GM19395 (cell line): ENCODE data around the gene NFYA.

Source experiments
- ATAC-seq: cut with Tn5 transposase; IDR thresholded peaks from one replicate; pipeline ENCODE4 v1.9.1; 2021; ENCODE audit warnings: mild to moderate bottlenecking, moderate library complexity; ENCODE audit not compliant: unreplicated experiment

NFYA gene

DNA sequence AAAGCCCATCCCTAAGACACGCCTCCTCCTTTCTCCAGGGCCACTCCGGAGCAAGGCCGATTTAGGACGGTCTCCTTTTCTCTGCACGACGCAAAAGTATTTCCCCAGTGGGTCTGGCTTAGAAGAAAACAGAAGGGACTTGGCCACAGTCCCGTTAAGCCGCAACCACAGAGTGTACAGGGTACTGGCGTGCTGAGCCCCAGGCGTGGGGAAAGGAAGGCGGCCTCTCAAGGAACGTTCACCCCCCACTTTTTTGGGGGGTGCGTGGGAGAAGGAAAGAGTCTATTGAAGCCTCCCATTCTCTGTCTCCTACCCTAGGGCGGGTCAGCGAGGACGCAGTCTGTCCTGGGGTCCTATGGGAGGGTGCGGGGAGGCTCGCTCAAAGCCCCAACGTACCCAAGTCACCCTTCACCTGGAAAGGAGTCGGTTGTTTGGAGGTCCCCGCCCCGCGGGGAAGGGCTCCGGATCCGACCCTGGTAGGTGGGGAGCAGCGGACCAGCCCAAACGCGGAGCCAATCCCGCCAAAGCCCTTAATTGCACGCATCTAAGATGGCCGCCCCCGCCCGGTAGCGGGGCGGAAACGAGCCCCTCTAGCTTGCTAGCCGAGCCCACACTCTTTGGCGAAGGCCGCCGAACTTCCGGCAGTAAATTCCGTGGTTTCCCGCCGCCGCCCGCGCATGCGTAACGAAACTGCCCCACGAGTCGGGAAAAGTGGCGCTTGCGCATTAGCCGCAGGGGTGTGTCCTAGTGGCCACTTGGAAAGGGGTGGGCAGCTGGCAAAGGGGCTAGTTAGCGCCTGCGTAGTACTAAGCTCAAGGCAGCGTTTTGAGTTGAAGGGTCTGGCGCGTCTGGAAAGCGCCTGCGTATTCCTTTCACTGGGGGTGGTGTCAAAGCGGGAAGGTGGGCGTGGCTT, 595 bp upstream of the NFYA start, which contains the start of gene OARD1:
TSS of gene OARD1 (minus strand) at position 434 of the 913 bp plus-strand sequence. CDS start 722 bp downstream, outside the sequence.
- peak; percentile 79 for ATAC-seq

DNA sequence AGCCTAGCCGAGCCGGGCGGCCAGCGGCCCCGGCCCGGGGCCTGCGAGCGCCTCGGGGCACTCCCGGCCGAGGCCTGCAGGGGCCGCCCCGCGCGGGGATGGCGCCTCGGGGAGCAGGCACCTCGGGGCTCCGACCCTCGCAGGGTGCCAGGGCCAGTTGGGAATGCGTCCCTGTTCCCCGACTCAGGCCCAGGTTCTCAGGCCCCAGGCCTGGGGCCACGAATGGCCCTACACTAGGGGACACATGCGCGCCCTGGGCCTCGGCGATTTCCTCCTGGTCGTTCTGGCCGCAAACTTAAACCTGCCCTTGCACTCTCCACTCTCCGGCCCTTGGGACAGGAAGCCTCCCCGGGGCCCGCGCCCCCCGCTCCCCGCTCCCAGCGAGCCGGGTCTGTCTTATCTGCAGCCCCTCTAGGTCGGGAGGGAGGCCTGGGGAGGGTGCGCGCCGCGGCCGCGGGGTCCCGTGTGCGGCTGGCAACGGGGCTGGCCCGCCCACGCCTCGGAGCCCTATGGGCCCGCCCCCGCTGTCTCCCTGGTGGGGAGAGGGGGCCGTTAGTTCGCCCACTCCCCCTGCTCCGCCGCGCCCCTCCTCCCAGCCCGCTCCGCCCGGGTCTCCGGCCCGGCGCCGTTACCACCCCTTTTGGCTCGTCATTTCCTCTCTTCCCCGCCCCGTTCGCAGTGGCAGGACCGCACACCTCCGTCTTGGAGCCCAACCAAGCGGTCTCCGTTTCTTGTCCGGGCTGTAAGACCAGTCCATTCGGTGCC, 611 bp downstream of the NFYA start:
- ATAC-seq: peak; percentile 33

DNA sequence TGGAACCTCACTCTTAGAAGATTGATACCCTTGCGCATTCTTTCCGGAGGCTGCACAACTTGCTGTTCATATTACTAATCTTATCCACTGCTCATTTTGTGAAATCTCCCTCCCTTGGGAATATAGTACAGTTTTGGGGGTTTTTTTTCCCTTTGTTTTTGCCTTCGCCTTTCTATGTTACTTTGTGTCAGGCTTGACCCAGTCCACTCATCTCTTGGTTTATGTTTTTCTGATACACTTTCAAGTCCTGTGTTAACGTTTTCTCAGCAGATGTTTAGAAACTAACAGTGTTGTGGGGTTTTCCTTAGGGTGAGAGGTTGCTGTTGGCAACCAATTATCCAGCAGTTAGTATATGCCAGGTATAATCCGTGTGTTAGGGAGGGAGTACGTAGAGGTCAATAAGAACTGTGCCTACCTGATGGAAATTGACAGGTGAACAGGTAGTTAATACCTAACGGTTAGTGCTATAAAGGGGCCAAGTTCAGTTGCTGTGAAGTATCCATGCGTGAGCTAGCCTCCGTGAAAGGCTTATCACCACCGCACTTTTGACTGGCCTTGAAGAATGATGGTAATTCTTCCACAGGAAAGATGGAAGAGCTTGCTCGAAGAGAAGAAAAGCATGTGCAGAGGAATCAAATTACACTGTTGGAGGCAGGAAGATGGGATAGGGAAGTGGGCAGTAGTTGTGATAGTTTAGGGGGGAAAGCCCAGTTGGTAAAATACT, 1.4 kb downstream of the NFYA start:
- no peak for ATAC-seq

DNA sequence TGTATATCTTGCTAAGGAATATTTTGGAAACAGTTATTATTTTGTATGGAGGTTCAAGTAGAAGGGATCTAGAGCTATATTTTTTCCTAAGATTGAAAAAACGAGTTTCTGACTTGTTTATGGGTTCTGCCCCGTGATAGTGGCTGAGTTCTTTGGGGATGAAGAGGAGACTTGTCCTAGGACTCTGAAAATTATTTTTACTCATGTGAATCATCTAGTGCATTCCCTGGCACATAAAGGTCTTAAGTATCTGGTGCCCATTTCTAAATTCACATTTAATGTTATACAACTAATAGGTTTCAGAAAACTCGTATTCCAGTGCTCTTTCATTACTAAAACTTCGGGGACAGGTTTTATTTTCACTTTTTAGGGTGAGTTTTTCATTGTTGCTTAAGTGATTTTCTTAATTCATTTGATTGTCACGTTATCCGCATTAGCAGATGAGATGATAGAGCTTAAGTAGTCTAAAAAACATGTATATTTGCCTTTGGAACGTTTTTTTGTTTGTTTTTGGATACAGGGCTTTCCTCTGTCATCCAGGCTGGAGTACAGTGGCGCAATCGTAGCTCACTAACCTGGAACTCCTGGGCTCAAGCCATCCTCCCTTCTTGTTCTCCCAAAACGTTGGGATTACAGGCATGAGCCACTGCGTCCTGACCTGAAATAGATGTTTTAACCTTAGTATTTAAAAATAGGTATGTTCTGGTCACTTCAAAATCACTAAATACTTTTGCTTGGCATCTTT, 2.1 kb downstream of the NFYA start:
- ATAC-seq: no peak

DNA sequence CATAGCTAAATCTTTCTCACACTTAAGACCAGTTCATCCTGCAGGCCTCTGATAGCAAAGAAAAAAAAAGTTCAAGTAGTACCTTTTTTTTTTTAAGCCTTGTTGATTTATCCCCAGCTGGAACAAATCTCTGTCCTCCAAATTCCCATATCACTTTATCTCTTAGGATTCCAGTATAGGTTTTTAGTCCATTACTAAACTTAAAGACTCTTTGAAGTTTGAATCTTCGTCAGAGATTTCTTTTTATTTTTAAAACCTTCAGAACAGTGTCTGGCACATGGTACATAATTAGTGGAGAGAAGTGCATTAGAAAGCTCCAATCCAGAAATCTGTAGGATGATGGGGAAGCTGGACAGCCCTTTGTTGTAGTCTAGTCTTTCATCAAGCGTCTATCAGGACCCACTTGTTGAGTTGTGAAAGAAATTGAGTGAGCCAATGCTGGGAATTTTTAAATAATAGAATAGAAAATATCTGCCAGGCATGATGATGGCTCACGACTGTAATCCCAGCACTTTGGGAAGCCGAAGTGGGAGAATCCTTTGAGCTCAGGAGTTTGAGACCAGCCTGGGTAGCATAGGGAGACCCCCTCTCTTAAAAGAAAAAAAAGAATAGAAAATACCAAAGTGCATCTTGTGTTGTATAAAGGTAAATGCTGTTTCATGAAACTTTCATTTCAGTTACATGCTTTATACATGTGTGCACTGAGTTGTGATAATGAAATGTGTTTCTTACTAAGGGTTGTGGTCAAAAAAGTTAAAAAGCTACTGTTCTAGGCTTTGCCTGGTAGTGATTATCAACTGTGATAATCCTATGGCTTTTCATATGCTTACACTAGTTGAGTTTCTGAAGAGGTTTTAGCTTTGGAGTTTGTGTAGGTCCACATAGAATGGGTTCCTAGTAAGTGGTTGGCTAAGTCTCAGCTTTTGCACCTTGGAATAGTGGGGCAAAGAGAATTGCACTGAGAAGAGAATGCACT, 3.2 kb downstream of the NFYA start:
- ATAC-seq: no peak

DNA sequence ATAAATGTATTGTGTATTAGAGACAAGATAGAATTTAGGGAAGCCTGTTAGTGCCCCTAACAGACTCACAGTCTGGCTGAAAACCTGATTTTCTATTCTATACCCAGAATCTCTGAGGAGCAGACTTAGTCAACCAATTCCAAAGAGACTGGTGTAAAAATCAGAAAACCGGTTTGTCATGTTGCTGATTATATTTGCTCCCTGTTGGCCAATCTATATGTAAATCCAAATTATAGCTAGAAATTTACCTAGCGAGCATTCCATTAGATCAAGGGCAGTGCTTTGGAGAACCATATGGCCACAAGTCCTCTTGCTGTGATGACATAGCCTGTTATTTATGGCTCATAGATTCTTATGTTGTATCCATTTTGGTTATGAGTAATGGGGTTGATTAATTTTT, 4.8 kb downstream of the NFYA start:
- ATAC-seq: no peak

DNA sequence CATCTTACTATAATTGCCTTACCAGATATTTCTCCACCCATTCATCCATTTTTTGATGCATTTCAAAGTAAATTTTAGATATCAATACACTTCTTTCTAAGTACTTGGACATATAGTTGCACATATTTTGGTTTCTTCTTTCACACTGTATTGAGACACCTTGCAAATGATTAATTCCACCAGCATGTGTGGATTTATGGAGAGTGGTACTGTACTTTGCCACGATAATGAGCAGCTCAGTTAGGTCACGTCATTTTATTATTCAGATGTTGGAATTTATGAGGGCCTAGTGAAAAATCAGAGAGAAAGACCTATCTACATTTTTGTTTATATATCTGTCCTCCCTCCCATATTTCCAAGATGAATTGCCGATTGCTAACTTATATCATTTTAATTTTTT, 5.3 kb downstream of the NFYA start:
- no peak for ATAC-seq

DNA sequence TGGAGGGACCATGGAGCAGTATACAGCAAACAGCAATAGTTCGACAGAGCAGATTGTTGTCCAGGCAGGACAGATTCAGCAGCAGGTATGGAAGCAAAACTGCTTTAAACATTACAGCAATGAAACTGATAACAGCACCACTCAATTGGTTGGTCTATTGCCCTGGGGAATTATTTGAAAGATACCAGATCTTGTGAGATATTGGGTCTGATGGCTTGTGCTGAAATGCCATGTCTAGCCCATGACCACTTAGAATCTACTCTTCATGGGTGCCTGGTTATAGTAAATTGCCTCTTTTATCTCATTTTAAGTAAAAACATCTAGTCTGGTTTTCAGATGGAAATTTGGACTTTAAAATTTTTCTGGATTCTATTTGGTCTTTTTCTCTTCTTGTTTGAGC, 6.3 kb downstream of the NFYA start:
- no peak for ATAC-seq

DNA sequence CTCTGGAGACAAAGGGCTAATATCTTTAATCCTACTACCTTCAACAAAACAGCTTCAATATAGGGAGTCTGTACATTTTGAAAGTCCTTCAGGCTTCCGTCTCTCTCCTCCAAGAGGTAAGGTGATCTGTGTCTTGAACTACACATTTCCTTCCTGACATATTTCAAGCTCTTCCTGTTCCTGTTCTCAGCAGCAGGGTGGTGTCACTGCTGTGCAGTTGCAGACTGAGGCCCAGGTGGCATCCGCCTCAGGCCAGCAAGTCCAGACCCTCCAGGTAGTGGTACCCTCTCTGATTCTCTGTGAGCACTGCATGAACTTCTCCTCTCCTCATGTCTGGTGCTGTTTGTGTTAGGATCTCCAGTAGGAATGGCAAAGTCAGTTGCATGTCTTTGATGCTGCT, 7.8 kb downstream of the NFYA start:
- ATAC-seq: no peak

DNA sequence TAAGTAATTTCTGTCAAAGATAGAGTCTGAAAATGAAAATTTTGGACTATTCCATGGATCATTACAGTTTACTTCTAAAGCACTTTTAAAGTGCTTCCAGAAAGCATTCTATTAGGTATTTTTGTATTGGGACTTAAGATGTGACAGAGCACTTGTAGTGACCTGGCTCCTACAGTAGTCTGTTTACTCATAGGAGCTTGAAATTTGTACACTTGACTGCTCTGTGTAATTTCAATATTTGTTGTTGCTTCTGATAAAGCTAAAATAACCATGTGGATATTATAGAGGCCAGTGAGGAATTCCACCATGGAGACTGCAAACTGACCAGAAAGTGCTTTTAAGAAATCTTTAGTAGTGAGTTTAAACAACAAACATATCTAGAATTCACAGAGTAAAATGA, 10.3 kb downstream of the NFYA start:
- ATAC-seq: no peak

DNA sequence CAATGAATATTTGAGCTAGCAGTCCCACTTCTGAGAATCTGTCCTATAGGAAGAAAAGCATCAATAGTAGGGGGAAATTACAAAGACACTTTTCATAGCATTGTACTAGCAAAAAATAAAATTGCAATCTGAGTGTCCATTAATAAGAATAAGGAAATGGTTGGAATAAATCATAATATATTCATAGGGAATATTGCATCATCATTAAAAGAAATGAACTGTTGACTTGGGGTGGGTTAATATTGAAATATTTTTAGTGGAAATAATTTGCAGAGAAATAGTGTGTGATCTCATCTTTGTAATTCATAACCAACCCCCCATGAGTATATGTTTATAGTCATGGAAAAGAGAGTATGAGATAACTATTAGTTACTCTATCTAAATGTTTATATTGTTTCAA, 12.4 kb downstream of the NFYA start:
- no peak for ATAC-seq

DNA sequence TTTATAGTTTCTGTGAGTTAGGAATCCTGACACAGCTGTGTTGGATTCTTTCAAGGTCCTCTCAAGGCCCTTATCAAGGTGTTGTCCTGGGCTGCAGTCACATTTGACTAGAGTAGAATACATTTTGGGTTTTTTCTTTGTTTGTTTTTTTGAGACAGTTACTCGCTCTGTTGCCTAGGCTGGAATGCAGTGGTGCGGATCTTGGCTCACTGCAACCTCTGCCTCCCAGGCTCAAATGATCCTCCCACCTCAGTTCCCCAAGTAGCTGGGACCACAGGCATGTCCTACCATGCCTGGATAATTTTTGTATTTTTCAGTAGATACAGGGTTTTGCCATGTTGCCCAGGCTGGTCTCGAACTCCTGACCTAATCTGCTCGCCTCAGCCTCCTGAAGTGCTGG, 15.7 kb downstream of the NFYA start:
- ATAC-seq: no peak

DNA sequence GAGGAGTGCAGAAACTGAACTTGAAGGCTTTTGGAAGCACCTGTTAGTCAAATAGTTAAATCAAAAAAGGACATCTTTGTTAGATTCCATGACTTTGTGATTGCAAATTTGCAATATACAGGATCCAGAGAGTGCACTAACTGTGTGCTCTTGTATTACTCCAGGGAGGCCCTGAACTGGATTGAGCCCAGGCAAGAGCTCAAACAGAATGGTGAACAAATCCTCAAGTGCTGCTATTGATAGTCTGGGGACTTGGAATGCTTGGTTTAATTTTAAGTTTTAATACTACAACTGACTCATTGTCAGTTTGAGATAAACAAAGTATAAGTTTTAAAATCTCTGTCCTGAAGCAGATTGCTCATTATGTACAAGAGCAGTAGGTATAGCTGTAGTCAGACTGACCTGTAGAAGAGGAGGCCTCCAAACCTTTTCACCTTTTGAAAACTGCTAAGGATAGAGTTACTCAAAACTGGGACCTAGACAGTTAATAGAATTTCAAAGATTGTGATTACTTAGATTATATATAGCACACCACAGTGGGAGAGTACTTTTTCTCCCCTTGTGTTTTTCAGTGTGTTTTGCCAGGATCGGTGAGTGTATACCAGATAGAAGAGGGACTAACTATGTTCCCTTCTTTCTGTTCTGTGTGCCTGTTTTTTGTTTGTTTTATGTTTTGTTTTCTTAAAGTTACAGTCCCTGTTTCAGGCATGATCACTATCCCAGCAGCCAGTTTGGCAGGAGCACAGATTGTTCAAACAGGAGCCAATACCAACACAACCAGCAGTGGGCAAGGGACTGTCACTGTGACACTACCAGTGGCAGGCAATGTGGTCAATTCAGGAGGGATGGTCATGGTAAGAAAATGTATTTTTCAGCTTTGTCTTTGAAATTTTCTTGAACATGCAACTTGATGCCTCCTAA, 18.3 kb downstream of the NFYA start:
- no peak for ATAC-seq

DNA sequence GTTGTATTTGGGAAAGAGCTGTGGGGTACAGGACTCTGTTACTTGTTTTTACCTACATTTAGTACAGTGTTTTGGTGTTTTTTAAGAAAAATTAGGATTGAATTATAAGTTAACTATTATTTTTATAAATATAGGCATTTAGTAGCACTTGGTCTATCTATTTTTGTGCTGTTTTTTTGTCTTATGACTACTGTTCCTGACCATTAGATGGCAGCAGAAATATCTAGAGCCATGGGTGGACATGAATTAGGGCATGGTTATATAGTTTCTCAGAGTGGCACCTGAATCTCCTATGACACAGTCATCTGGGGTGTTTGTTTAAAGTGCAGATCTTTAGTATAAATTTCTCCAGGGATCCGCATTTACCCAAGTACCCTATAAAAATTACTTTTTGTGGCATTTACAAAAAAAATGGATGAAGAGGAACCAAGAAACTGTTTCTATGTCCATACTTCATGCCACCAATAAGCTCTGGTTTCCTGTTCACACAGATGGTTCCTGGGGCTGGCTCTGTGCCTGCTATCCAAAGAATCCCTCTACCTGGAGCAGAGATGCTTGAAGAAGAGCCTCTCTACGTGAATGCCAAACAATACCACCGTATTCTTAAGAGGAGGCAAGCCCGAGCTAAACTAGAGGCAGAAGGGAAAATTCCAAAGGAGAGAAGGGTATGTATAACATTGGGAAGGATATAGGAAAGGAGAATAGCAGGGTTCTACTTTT, 19.8 kb downstream of the NFYA start:
- ATAC-seq: no peak

DNA sequence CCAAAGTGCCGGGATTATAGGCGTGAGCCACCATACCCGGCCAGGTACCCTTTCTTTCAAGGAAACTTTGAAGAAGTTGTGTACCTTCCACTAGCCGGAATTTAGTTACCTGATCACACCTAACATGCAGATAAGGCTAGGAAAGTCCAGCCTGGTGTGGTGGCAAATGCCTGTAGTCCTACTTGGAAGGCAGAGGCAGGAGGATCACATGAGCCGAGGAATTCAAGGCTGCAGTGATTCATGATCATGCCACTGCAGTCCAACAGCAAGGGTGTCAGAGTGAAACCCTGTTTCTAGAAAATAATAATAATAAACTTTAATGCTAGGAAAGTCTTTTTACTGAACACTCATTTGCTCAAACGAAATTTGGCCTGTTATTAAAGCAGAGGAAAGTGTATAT, 21.0 kb downstream of the NFYA start:
- ATAC-seq: no peak

DNA sequence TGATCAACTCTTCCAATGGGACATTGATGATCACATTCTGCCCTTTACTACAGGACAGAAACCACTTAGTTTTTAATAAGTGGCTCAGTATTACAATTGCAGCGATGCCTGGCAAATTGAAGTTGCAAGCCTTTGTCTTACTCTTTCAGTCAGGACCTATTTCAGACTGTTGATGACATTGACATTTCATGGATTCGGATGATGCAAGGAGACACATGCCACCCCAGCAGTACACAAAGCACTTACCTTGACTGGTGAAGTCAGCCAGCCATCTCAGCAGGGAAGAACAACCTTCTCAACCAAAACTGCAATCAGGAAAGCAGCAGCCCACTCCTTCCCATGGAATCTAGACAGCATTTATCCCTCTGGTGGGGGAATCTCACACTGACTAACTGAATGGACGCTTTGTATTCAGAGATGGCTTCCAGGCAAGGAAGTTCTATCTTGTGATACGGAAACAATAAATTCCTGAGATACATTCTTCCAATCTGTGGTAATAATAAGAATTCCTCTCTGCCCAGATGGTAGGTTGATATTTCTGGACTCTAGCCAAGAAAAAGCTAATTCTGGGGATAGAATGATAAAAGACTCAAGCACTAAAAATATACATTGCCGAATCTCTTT, 24.8 kb downstream of the NFYA start:
- ATAC-seq: no peak

DNA sequence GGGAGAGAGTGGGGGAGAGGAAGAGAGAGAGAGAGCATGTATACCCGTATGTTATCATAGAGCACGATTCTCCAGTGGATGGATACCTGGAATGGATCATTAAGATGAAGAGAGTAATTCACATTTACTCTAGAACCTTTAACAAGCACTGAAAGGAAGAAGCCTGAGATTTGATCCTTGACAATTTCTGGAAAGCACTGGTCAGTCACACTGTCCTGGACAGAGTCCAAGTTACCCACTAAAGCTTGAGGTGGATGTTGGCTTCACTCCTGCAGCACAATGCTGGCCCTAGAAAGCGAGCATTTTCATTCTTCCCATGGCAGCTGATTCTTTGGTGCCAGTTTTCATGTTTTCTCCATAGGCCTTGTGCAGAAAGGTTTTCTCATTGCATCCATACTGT, 25.6 kb downstream of the NFYA start:
- no peak for ATAC-seq
